ENCODE measurements around the gene NBPF1. TPM values are rescaled to one million over a fixed set of nuclear protein-coding genes. Genes with fewer than 3 reads are reported as not detected.
"Not testable (repeated sequence)": the region's sequence is repeated elsewhere in the genome, so short reads cannot be mapped to it uniquely, and the experiment has no call there.

Gene NBPF1
- total RNA-seq, 1 donor from 2014 or later = 69.9 TPM

- H2AFZ ChIP-seq (replicated peaks); H3K9ac ChIP-seq; H4K20me1 ChIP-seq (ENCODE audit: low read depth); H3K4me3 ChIP-seq; H3K4me3 Mint-ChIP-seq; DNase-seq (ENCODE audit: low spot score); H3K27me3 ChIP-seq; H3K4me2 ChIP-seq; H3K79me2 ChIP-seq (ENCODE audit: low read depth); H3K27me3 Mint-ChIP-seq (ENCODE audit: insufficient read depth, low read depth); H3K9me3 Mint-ChIP-seq; H3K36me3 Mint-ChIP-seq; H3K36me3 ChIP-seq; H3K9me3 ChIP-seq (ENCODE audit: low read depth); H3K4me1 Mint-ChIP-seq; H3K27ac Mint-ChIP-seq: not testable (repeated sequence)
- peak overlapping the region; percentile 1 for H3K27ac ChIP-seq
- H3F3A ChIP-seq (ENCODE audit: low read depth) = peaks cover 24% of the 10 kb centered on the region
- H3K4me1 ChIP-seq = peaks cover 24% of the 10 kb centered on the region
These were observed 8.4 kb upstream of the NBPF1 start for GRCh38 chr1:16621681-16622315.

DNA sequence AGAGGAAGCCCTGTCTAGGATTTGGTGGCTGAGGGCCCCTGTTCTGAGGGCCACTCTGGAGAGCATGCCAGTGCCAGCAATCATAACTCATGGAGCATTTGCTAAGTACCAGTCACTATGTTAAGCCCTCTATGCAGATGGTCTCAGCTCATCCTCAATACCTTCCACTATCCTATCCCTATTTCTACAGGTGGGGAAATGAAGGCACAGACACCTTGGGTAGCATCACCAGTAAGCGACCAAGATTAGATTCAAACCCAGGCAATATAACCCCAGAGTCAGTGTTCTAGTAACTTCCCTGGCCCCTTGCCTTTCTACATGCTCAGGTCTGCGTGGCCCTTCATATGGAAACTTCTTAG lies 7.9 kb upstream of the NBPF1 start:
- H3F3A ChIP-seq (ENCODE audit: low read depth) = peaks cover 28% of the 10 kb centered on the region
- no peaks in the 10 kb centered on the region for H3K79me2 ChIP-seq (ENCODE audit: low read depth)
- no peaks in the 10 kb centered on the region for H3K9me3 ChIP-seq (ENCODE audit: low read depth)
- H3K4me1 ChIP-seq = peaks cover 28% of the 10 kb centered on the region
- Mint-ChIP-seq H3K4me3 (no peak overlapping the region), H3K9me3 (no peaks in the 10 kb centered on the region), H3K27me3 (ENCODE audit: insufficient read depth, low read depth) (peaks cover 2% of the 10 kb centered on the region), H3K4me1 (peaks cover 2% of the 10 kb centered on the region), H3K36me3 (peaks cover 7% of the 10 kb centered on the region), H3K27ac (no peak overlapping the region)
- no peak for TF ChIP-seq EZH2phosphoT487 (IDR thresholded peaks at IDR 0.05)
- no peak for TF ChIP-seq EZH2 (IDR thresholded peaks at IDR 0.05)
- TF ChIP-seq, protein P1, sequence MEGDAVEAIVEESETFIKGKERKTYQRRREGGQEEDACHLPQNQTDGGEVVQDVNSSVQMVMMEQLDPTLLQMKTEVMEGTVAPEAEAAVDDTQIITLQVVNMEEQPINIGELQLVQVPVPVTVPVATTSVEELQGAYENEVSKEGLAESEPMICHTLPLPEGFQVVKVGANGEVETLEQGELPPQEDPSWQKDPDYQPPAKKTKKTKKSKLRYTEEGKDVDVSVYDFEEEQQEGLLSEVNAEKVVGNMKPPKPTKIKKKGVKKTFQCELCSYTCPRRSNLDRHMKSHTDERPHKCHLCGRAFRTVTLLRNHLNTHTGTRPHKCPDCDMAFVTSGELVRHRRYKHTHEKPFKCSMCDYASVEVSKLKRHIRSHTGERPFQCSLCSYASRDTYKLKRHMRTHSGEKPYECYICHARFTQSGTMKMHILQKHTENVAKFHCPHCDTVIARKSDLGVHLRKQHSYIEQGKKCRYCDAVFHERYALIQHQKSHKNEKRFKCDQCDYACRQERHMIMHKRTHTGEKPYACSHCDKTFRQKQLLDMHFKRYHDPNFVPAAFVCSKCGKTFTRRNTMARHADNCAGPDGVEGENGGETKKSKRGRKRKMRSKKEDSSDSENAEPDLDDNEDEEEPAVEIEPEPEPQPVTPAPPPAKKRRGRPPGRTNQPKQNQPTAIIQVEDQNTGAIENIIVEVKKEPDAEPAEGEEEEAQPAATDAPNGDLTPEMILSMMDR (IDR thresholded peaks at IDR 0.05) = no peak
- peak overlapping the region; percentile 1 for H3K27ac ChIP-seq
- no peaks in the 10 kb centered on the region for H3K27me3 ChIP-seq
- no peak overlapping the region for H3K9ac ChIP-seq
- H3K4me3 ChIP-seq = no peak overlapping the region
- no peak overlapping the region for H3K4me2 ChIP-seq
- no peak for DNase-seq (ENCODE audit: low spot score)
- H2AFZ ChIP-seq (replicated peaks) = no peak overlapping the region
- no peaks in the 10 kb centered on the region for H3K36me3 ChIP-seq
- H4K20me1 ChIP-seq (ENCODE audit: low read depth) = peaks cover 7% of the 10 kb centered on the region

GRCh38 chr1:16619803-16620501 lies 6.6 kb upstream of the NBPF1 start:
- not testable (repeated sequence) for H3K4me3 ChIP-seq; H3K27ac ChIP-seq; H3K9me3 ChIP-seq (ENCODE audit: low read depth); H3K79me2 ChIP-seq (ENCODE audit: low read depth); H3K4me1 Mint-ChIP-seq; H2AFZ ChIP-seq (replicated peaks); H4K20me1 ChIP-seq (ENCODE audit: low read depth); H3K9ac ChIP-seq; H3K36me3 Mint-ChIP-seq; H3K36me3 ChIP-seq; H3K27me3 Mint-ChIP-seq (ENCODE audit: insufficient read depth, low read depth); H3K27ac Mint-ChIP-seq; H3K4me3 Mint-ChIP-seq; H3K9me3 Mint-ChIP-seq; H3K4me2 ChIP-seq
- H3F3A ChIP-seq (ENCODE audit: low read depth) = peaks cover 30% of the 10 kb centered on the region
- peaks cover 11% of the 10 kb centered on the region for H3K27me3 ChIP-seq
- peak; percentile 60 for DNase-seq (ENCODE audit: low spot score)
- peaks cover 28% of the 10 kb centered on the region for H3K4me1 ChIP-seq

DNA sequence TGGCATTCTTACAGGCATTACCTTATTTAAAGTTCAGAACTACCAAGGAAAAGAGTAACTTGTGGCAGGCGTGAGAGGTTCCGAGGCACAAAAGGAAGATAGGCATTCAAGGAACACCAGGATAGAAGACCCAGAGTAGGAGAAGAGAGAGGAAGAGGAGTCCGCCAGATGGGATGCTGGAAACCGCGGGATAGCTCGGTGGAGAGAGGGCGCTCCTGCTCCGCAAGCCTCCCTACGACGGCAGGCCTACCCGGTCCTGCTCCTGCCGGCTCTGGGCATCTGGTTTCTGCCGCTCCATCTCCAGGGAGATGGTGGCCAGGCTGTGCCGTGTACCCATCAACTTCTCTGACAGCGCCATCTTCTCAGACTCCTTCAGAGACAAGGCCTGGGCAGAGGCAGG lies 5.4 kb upstream of the NBPF1 start:
- no peaks in the 10 kb centered on the region for H3K36me3 ChIP-seq
- peak; percentile 75 for DNase-seq (ENCODE audit: low spot score)
- H3K9me3 ChIP-seq (ENCODE audit: low read depth) = no peaks in the 10 kb centered on the region
- H3F3A ChIP-seq (ENCODE audit: low read depth) = peaks cover 43% of the 10 kb centered on the region
- H3K27me3 ChIP-seq = peaks cover 23% of the 10 kb centered on the region
- no peak overlapping the region for H3K4me2 ChIP-seq
- no peaks in the 10 kb centered on the region for H3K79me2 ChIP-seq (ENCODE audit: low read depth)
- no peak overlapping the region for H2AFZ ChIP-seq (replicated peaks)
- H3K27ac Mint-ChIP-seq = no peak overlapping the region
- H3K9ac ChIP-seq = no peak overlapping the region
- no peak overlapping the region for H3K27ac ChIP-seq
- peaks cover 4% of the 10 kb centered on the region for H4K20me1 ChIP-seq (ENCODE audit: low read depth)
- H3K4me3 ChIP-seq = no peak overlapping the region
- H3K36me3 Mint-ChIP-seq = no peaks in the 10 kb centered on the region
- H3K27me3 Mint-ChIP-seq (ENCODE audit: insufficient read depth, low read depth) = no peaks in the 10 kb centered on the region
- peaks cover 41% of the 10 kb centered on the region for H3K4me1 ChIP-seq
- H3K4me1 Mint-ChIP-seq = no peaks in the 10 kb centered on the region
- H3K9me3 Mint-ChIP-seq = no peaks in the 10 kb centered on the region
- no peak overlapping the region for H3K4me3 Mint-ChIP-seq
- TF ChIP-seq, protein P1 (IDR thresholded peaks at IDR 0.05) = peak; percentile 34
- no peak for TF ChIP-seq EZH2 (IDR thresholded peaks at IDR 0.05)

Data from neural progenitor cell (in vitro differentiated cells).